H9 (cell line): ENCODE data around the gene PARP6. TPM values are rescaled to one million over a fixed set of nuclear protein-coding genes. Genes with fewer than 3 reads are reported as not detected.

Experiments used
- DNase-seq: peaks from one replicate; pipeline ENCODE4 v3.0.0-alpha.2; 2017
- H2AFZ ChIP-seq: one replicate; pipeline ENCODE4 v1.6.1; 2013; ENCODE audit warnings: mild to moderate bottlenecking, low read length, control low read depth, moderate library complexity
- H2AK5ac ChIP-seq: 2 replicates; pipeline ENCODE4 v1.6.1; 2013; ENCODE audit warnings: low read length, control low read depth, mixed read lengths; ENCODE audit not compliant: insufficient read length
- H2BK120ac ChIP-seq: one replicate; pipeline ENCODE4 v1.6.1; 2013; ENCODE audit warnings: low read depth, mild to moderate bottlenecking, low read length, control low read depth, inconsistent platforms; ENCODE audit not compliant: poor library complexity, severe bottlenecking
- H2BK12ac ChIP-seq: 2 replicates; pipeline ENCODE4 v1.6.1; 2013; ENCODE audit warnings: low read length, control low read depth, mixed read lengths, low read depth; ENCODE audit not compliant: insufficient read length
- H2BK15ac ChIP-seq: 2 replicates; pipeline ENCODE4 v1.6.1; 2013; ENCODE audit warnings: low read depth, low read length, control low read depth
- H2BK20ac ChIP-seq: one replicate; pipeline ENCODE4 v1.6.1; 2013; ENCODE audit warnings: low read depth, mild to moderate bottlenecking, low read length, control low read depth, inconsistent platforms; ENCODE audit not compliant: poor library complexity, severe bottlenecking
- H2BK5ac ChIP-seq: 2 replicates; pipeline ENCODE4 v1.6.1; 2013; ENCODE audit warnings: low read length, control low read depth, mixed read lengths; ENCODE audit not compliant: insufficient read length
- H3K14ac ChIP-seq: 2 replicates; pipeline ENCODE4 v1.6.1; 2013; ENCODE audit warnings: low read length, control low read depth; ENCODE audit not compliant: insufficient read depth
- H3K18ac ChIP-seq: 2 replicates; pipeline ENCODE4 v1.6.1; 2013; ENCODE audit warnings: low read depth, mild to moderate bottlenecking, mixed read lengths, low read length, control low read depth; ENCODE audit not compliant: insufficient read length
- H3K23ac ChIP-seq: 2 replicates; pipeline ENCODE4 v1.6.1; 2013; ENCODE audit warnings: low read length, control low read depth, mixed read lengths, low read depth; ENCODE audit not compliant: insufficient read length
- H3K23me2 ChIP-seq: 2 replicates; pipeline ENCODE4 v1.6.1; 2013; ENCODE audit warnings: low read depth, mild to moderate bottlenecking, mixed read lengths, low read length, control low read depth; ENCODE audit not compliant: insufficient read length, poor library complexity, severe bottlenecking
- H3K27ac ChIP-seq: 2 replicates; pipeline ENCODE4 v1.5.1; 2013; ENCODE audit warnings: low read length, control low read depth, mixed read lengths, low read depth; ENCODE audit not compliant: insufficient read length
- H3K27me3 ChIP-seq: 2 replicates; pipeline ENCODE4 v1.6.1; 2013; ENCODE audit warnings: low read length, control low read depth, inconsistent platforms; ENCODE audit not compliant: insufficient read depth
- H3K4ac ChIP-seq: 2 replicates; pipeline ENCODE4 v1.6.1; 2013; ENCODE audit warnings: low read depth, mild to moderate bottlenecking, control low read depth, inconsistent platforms, low read length, moderate library complexity
- H3K4me1 ChIP-seq: 2 replicates; pipeline ENCODE4 v1.6.1; 2013; ENCODE audit warnings: low read length, control low read depth, inconsistent platforms; ENCODE audit not compliant: insufficient read depth
- H3K4me2 ChIP-seq: 2 replicates; pipeline ENCODE4 v1.6.1; 2013; ENCODE audit warnings: low read length, control low read depth, mixed read lengths; ENCODE audit not compliant: insufficient read length, insufficient read depth
- H3K56ac ChIP-seq: 2 replicates; pipeline ENCODE4 v1.6.1; 2013; ENCODE audit warnings: low read depth, mild to moderate bottlenecking, mixed read lengths, low read length, control low read depth; ENCODE audit not compliant: insufficient read length
- H3K79me1 ChIP-seq: 2 replicates; pipeline ENCODE4 v1.6.1; 2013; ENCODE audit warnings: low read depth, mild to moderate bottlenecking, moderate library complexity, low read length, control low read depth, inconsistent platforms; ENCODE audit not compliant: insufficient read depth, poor library complexity, severe bottlenecking
- H3K79me2 ChIP-seq: 2 replicates; pipeline ENCODE4 v1.6.1; 2013; ENCODE audit warnings: low read length, control low read depth, inconsistent platforms; ENCODE audit not compliant: insufficient read depth
- H3K9ac ChIP-seq: 2 replicates; pipeline ENCODE4 v1.6.1; 2013; ENCODE audit warnings: low read length, control low read depth, mixed read lengths; ENCODE audit not compliant: insufficient read length; ENCODE audit errors: extremely low read depth
- H3K9me3 ChIP-seq: one replicate; pipeline ENCODE4 v1.6.1; 2013; ENCODE audit warnings: low read depth, low read length, inconsistent platforms; ENCODE audit not compliant: control insufficient read depth
- H3T11ph ChIP-seq: one replicate; pipeline ENCODE4 v1.6.1; 2013; ENCODE audit warnings: mild to moderate bottlenecking, low read length, control low read depth, inconsistent platforms
- H4K20me1 ChIP-seq: one replicate; pipeline ENCODE4 v1.6.1; 2013; ENCODE audit not compliant: control insufficient read depth, insufficient read length, insufficient read depth
- H4K5ac ChIP-seq: 2 replicates; pipeline ENCODE4 v1.6.1; 2013; ENCODE audit warnings: low read depth, mild to moderate bottlenecking, mixed read lengths, low read length, control low read depth; ENCODE audit not compliant: insufficient read length
- H4K8ac ChIP-seq: replicated peaks from 2 replicates; pipeline ENCODE4 v1.6.1; 2013; ENCODE audit warnings: low read length, control low read depth, mixed read lengths, low read depth; ENCODE audit not compliant: insufficient read length
- H4K91ac ChIP-seq: 2 replicates; pipeline ENCODE4 v1.6.1; 2013; ENCODE audit warnings: low read depth, mild to moderate bottlenecking, moderate library complexity, mixed read lengths, low read length, control low read depth; ENCODE audit not compliant: insufficient read length
- H3K27ac Mint-ChIP-seq, 3 experiments: 2 replicates in 2 of 3; 3 replicates in 1 of 3; pipeline ENCODE4 v1.8.0; 2020 to 2021; ENCODE audit warnings: mixed read lengths in 3 of 3, mild to moderate bottlenecking in 1 of 3, moderate library complexity in 1 of 3
- H3K27me3 Mint-ChIP-seq: 2 replicates; pipeline ENCODE4 v1.8.0; 2021; ENCODE audit warnings: low read depth, mild to moderate bottlenecking, moderate library complexity, mixed read lengths
- H3K36me3 Mint-ChIP-seq, 3 experiments: 2 replicates in 2 of 3; 3 replicates in 1 of 3; pipeline ENCODE4 v1.8.0; 2020 to 2021; ENCODE audit warnings: low read depth in 3 of 3, mixed read lengths in 3 of 3; ENCODE audit not compliant: insufficient read depth in 1 of 3
- H3K4me1 Mint-ChIP-seq, 2 experiments: 2 replicates each; pipeline ENCODE4 v1.8.0; 2020; ENCODE audit warnings: mixed read lengths in 2 of 2
- H3K4me3 Mint-ChIP-seq, 2 experiments: 2 replicates in 1 of 2; 3 replicates in 1 of 2; pipeline ENCODE4 v1.8.0; 2020 to 2021; ENCODE audit warnings: mild to moderate bottlenecking in 2 of 2, mixed read lengths in 2 of 2, moderate library complexity in 1 of 2
- H3K9me3 Mint-ChIP-seq, 2 experiments: 2 replicates in 1 of 2; 3 replicates in 1 of 2; pipeline ENCODE4 v1.8.0; 2020; ENCODE audit warnings: mild to moderate bottlenecking in 2 of 2, mixed read lengths in 2 of 2, moderate library complexity in 1 of 2
- CTCF ChIP-seq: fragments of 200-600 bp; sonication (generic); conservative IDR thresholded peaks from 3 replicates; pipeline ENCODE4 v1.8.0; 2021; ENCODE audit warnings: antibody characterized with exemption, mild to moderate bottlenecking
- WGBS: extraction: QIAGEN DNeasy Blood & Tissue Kit; methylation state at CpG from one replicate; pipeline ENCODE4 v1.1.7; 2013; ENCODE audit warnings: missing lambda C conversion rate, low lambda C conversion rate, mixed read lengths; ENCODE audit not compliant: insufficient read length; ENCODE audit errors: extremely low coverage; 5-methylcytosine and 5-hydroxymethylcytosine counted together
- total RNA-seq: library from RNA; stranded (reverse); gene quantifications from 2 replicates; pipeline ENCODE4 v1.2.1, GENCODE V29; 2021

Gene PARP6
- total RNA-seq, 1 experiment from 2014 or later, result 54.4 TPM

GRCh38 chr15:72229076-72229946 lies 43.0 kb downstream of the PARP6 start:
- Histone ChIP-seq H3K4ac (no peak overlapping the region), H3K4me1 (peaks cover 13% of the 10 kb centered on the region; the same call in 1 of the 2 replicates), H3K9me3 (no peaks in the 10 kb centered on the region), H3K56ac (no peak overlapping the region), H4K5ac (no peak overlapping the region), H3K23me2 (peaks cover 24% of the 10 kb centered on the region), H3K79me2 (peaks cover 49% of the 10 kb centered on the region; the same call in 1 of the 2 replicates), H2BK15ac (no peak overlapping the region), H3K4me2 (peak overlapping the region; percentile 98), H2BK5ac (no peak overlapping the region), H3T11ph (no peak overlapping the region), H3K9ac (peak overlapping the region; percentile 98), H2BK120ac (no peak overlapping the region), H3K79me1 (peaks cover 4% of the 10 kb centered on the region), H3K23ac (no peak overlapping the region), H3K18ac (no peak overlapping the region), H4K91ac (no peak overlapping the region), H4K8ac (no peak overlapping the region), H3K14ac (no peak overlapping the region), H2AFZ (no peak overlapping the region), H2BK20ac (no peak overlapping the region), H4K20me1 (no peaks in the 10 kb centered on the region), H3K27ac (no peak overlapping the region), H2BK12ac (no peak overlapping the region), H2AK5ac (no peak overlapping the region), H3K27me3 (no peaks in the 10 kb centered on the region)
- no peak for DNase-seq
- Mint-ChIP-seq H3K27ac (peak overlapping the region; percentile 71 to 96 (median 78); a peak in 4 of 7 replicates), H3K27me3 (peaks cover 22% of the 10 kb centered on the region), H3K36me3 (peaks cover 13 to 30% (median 14%) of the 10 kb centered on the region in 3 experiments; a peak in 6 of 7 replicates), H3K4me3 (peak overlapping the region; percentile 97 to 98), H3K9me3 (no peaks in the 10 kb centered on the region; a peak in 2 of 5 replicates), H3K4me1 (peaks cover 44 to 50% of the 10 kb centered on the region in 2 experiments)
- TF ChIP-seq CTCF, result no peak
- WGBS, result no CpG with 5 or more reads among the region's 25 CpGs
